SK-N-SH treated with all-trans-retinoic acid at 6 μM for 48 hours (cell line): ENCODE data around the gene FAM32A.

Experiments
- ZC3H10 ChIP-seq: fragments of 250-450 bp; sonication (Bioruptor Pico); IDR thresholded peaks from 2 replicates; pipeline ENCODE4 v1.5.1; 2021; ENCODE audit warnings: mild to moderate bottlenecking, moderate library complexity
- ZFP30 ChIP-seq: fragments of 450-650 bp; formaldehyde crosslinking; IDR thresholded peaks from 2 replicates; pipeline ENCODE4 v1.5.0; 2022; ENCODE audit warnings: mild to moderate bottlenecking, moderate library complexity

DNA sequence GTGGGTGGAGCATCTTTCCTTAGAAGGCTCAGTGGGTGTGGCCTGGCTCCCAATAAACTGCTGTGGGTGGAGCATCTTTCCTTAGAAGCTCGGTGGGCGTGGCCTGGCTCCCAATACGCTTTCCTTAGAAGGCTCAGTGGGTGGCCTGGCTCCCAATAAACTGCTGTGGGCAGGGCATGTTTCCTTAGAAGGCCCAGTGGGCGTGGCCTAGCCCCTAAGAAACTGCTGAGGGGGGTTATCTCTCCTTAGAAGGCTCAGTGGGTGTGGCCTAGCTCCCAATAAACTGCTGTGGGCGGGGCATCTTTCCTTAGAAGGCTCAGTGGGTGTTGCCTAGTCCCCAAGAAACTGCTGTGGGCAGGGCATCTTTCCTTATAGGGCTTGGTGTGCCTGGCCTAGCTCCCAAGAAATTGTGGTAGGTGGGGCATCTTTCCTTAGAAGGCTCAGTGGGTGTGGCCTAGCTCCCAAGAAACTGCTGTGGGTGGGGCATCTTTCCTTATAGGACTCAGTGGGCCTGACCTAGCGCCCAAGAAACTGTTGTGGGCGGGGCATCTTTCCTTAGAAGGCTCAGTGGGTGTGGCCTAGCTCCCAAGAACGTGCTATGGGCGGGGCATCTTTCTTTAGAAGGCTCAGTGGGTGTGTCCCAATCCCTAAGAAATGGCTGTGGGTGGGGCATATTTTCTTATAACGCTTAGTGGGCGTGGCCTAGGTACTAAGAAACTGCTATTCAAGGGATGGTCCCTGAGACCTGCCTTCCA lies 31.5 kb upstream of the FAM32A start:
- TF ChIP-seq ZFP30 (CRISPR knock-in tag) = no peak
- no peak for TF ChIP-seq ZC3H10 (CRISPR knock-in tag)
